Prostate gland (tissue), 2 donors: ENCODE results near the gene ESPN. TPM values are rescaled to one million over a fixed set of nuclear protein-coding genes. Genes with fewer than 3 reads are reported as not detected.
A peak's percentile ranks its signal among the peaks of the same experiment; 100 is the strongest.

Experiments
- DNase-seq: peaks from one replicate; pipeline ENCODE4 v3.0.0-alpha.2; 2019; ENCODE audit warnings: low spot score
- H3K27ac ChIP-seq, 2 donors: fragments of 200-600 bp; sonication (generic); 2 replicates each; pipeline ENCODE4 v1.5.1; 2017 to 2019
- H3K27me3 ChIP-seq: fragments of 200-600 bp; sonication (generic); replicated peaks from 2 replicates; pipeline ENCODE4 v1.5.1; 2019; ENCODE audit not compliant: insufficient read depth
- H3K36me3 ChIP-seq, 2 donors: fragments of 200-600 bp; sonication (generic); 1 replicate in 1 of 2; 2 replicates in 1 of 2; pipeline versions ENCODE4 v1.5.1 to v1.8.1; 2017 to 2019
- H3K4me1 ChIP-seq: fragments of 200-600 bp; sonication (generic); replicated peaks from 2 replicates; pipeline ENCODE4 v1.5.1; 2019
- H3K4me3 ChIP-seq, 2 donors: fragments of 200-600 bp; sonication (generic); 2 replicates each; pipeline ENCODE4 v1.5.1; 2017 to 2019
- H3K9me3 ChIP-seq: fragments of 200-600 bp; sonication (generic); 2 replicates; pipeline ENCODE4 v1.5.1; 2017
- CTCF ChIP-seq, 4 experiments: fragments of 200-600 bp in 2 of 4; fragments of 450-650 bp in 2 of 4; sonication (generic) in 2 of 4; IDR thresholded peaks; 1 replicate in 3 of 4; 2 replicates in 1 of 4; pipeline ENCODE4 v1.5.1; 2016 to 2019; ENCODE audit warnings: antibody characterized with exemption in 4 of 4, mild to moderate bottlenecking in 2 of 4, moderate library complexity in 2 of 4
- POLR2A ChIP-seq: fragments of 450-650 bp; IDR thresholded peaks from one replicate; pipeline ENCODE4 v1.6.1; 2016; ENCODE audit warnings: antibody characterized with exemption, mild to moderate bottlenecking
- POLR2AphosphoS5 ChIP-seq: sonication (generic); formaldehyde crosslinking; IDR thresholded peaks from one replicate; pipeline ENCODE4 v1.6.1; 2017; ENCODE audit warnings: antibody characterized with exemption
- WGBS: methylation state at CpG from one replicate; pipeline ENCODE4 v1.1.5; 2018; 5-methylcytosine and 5-hydroxymethylcytosine counted together
- intact Hi-C: fragments of 100-400 bp; cut with DNase I; formaldehyde crosslinking; loops from one replicate; pipeline ENCODE4 v1.14.2; 2022
- total RNA-seq, 2 donors: library from RNA; depleted of rRNA; stranded (reverse); fragments of >200 nt; gene quantifications; one replicate each; pipeline ENCODE4 v1.1.0, GENCODE V29; 2016

The ESPN gene
- total RNA-seq, 2 donors from 2014 or later = 19.7 to 257 TPM

- H3K9me3 ChIP-seq = no peaks in the 10 kb centered on the region
These were observed 39.6 kb upstream of the ESPN start for GRCh38 chr1:6384962-6385361.

GRCh38 chr1:6385488-6386191 is 38.9 kb upstream of the ESPN start:
- Histone ChIP-seq H3K4me3 (no peak overlapping the region), H3K9me3 (no peaks in the 10 kb centered on the region), H3K27ac (peak overlapping the region in 1 of 2 donors; percentile 51), H3K27me3 (no peaks in the 10 kb centered on the region), H3K4me1 (no peaks in the 10 kb centered on the region), H3K36me3 (no peaks in the 10 kb centered on the region)
- WGBS = 31% methylated on average over 22 of the region's 22 CpGs
- TF ChIP-seq POLR2AphosphoS5 = peak; percentile 14
- TF ChIP-seq CTCF (IDR thresholded peaks at IDR 0.05) = no peak
- peak; percentile 12 for TF ChIP-seq POLR2A
- peak; percentile 56 for DNase-seq
- intact Hi-C loops = no loop called here

More at GRCh38 chr1:6384962-6385361, 39.6 kb upstream of the ESPN start:
- intact Hi-C loops = no loop called here
- WGBS = 30% methylated on average over 5 of the region's 5 CpGs
- TF ChIP-seq POLR2A (no peak), CTCF (IDR thresholded peaks at IDR 0.05) (no peak), POLR2AphosphoS5 (no peak)
- no peaks in the 10 kb centered on the region for H3K36me3 ChIP-seq
- no peak overlapping the region for H3K4me3 ChIP-seq
- peak; percentile 46 for DNase-seq
- no peaks in the 10 kb centered on the region for H3K4me1 ChIP-seq
- no peaks in the 10 kb centered on the region for H3K27me3 ChIP-seq
- no peak overlapping the region for H3K27ac ChIP-seq

GRCh38 chr1:6386371-6386949 is 38.1 kb upstream of the ESPN start:
- no peak for DNase-seq
- WGBS = 57% methylated on average over 10 of the region's 10 CpGs
- no peaks in the 10 kb centered on the region for H3K36me3 ChIP-seq
- intact Hi-C loops = no loop called here
- no peak overlapping the region for H3K4me3 ChIP-seq
- no peaks in the 10 kb centered on the region for H3K9me3 ChIP-seq
- H3K27ac ChIP-seq = peak overlapping the region in 1 of 2 donors; percentile 51
- H3K27me3 ChIP-seq = no peaks in the 10 kb centered on the region
- H3K4me1 ChIP-seq = no peaks in the 10 kb centered on the region
- TF ChIP-seq POLR2AphosphoS5 (no peak), CTCF (IDR thresholded peaks at IDR 0.05) (no peak), POLR2A (no peak)

- Histone ChIP-seq H3K27ac (no peak overlapping the region), H3K36me3 (no peaks in the 10 kb centered on the region), H3K4me1 (peaks cover 4% of the 10 kb centered on the region), H3K27me3 (no peaks in the 10 kb centered on the region), H3K9me3 (no peaks in the 10 kb centered on the region), H3K4me3 (no peak overlapping the region)
- intact Hi-C loops = loop anchor here (5.0 kb wide), 2 partner anchors 43 to 143 kb away; no protein-coding TSS in a partner anchor
- no peak for DNase-seq
- WGBS = 90% methylated on average over 9 of the region's 9 CpGs
- TF ChIP-seq POLR2AphosphoS5 (no peak), POLR2A (no peak), CTCF (IDR thresholded peaks at IDR 0.05) (no peak)
These were observed 34.6 kb upstream of the ESPN start for GRCh38 chr1:6389971-6390370.
